SK-N-SH (cell line): ENCODE measurements around the gene NAT9. TPM values are rescaled to one million over a fixed set of nuclear protein-coding genes. Genes with fewer than 3 reads are reported as not detected.

Experiments used
- CTCF ChIA-PET: fragments of 300-600, 350-600 bp; formaldehyde crosslinking; extraction: SDS; loops from one replicate; lab custom pipeline; 2021; lab: Yijun Ruan, JAX
- POLR2A ChIA-PET: fragments of 350-600 bp; sonication (Branson Sonifier 250); formaldehyde crosslinking; extraction: SDS; loops from one replicate; lab custom pipeline; 2020; ENCODE audit warnings: antibody characterized with exemption, inconsistent platforms; lab: Yijun Ruan, JAX
- DNase-seq: peaks from one replicate; pipeline ENCODE4 v3.0.0; 2012
- H2AFZ ChIP-seq: fragments of 200-600 bp; sonication (generic); 2 replicates; pipeline ENCODE4 v1.8.1; 2016; ENCODE audit warnings: antibody characterized with exemption, mild to moderate bottlenecking, low read depth
- H3F3A ChIP-seq: fragments of 200-600 bp; sonication (generic); replicated peaks from 2 replicates; pipeline ENCODE3; 2016; ENCODE audit warnings: antibody characterized with exemption, mild to moderate bottlenecking; ENCODE audit not compliant: insufficient read depth
- H3K27ac ChIP-seq, 2 experiments: fragments of 200-500 bp in 1 of 2; fragments of 200-600 bp in 1 of 2; sonication (Bioruptor generic) in 1 of 2; sonication (generic), shearing (Covaris generic) in 1 of 2; 2 replicates each; pipeline versions ENCODE4 v1.5.1 to v1.6.1; 2014 to 2016; ENCODE audit warnings: low read depth in 2 of 2, inconsistent platforms in 1 of 2, low read length in 1 of 2, mild to moderate bottlenecking in 1 of 2, mixed read lengths in 1 of 2
- H3K27me3 ChIP-seq: fragments of 200-600 bp; sonication (generic), shearing (Covaris generic); 2 replicates; pipeline ENCODE4 v1.6.1; 2016; ENCODE audit warnings: mixed run types; ENCODE audit not compliant: insufficient read depth
- H3K36me3 ChIP-seq, 2 experiments: fragments of 200-500 bp in 1 of 2; fragments of 200-600 bp in 1 of 2; sonication (Bioruptor generic) in 1 of 2; sonication (generic) in 1 of 2; replicated peaks in 1 of 2; 2 replicates each; pipeline versions ENCODE3 to v1.5.1; 2014 to 2016; ENCODE audit warnings: low read length in 1 of 2, mild to moderate bottlenecking in 1 of 2; ENCODE audit not compliant: insufficient read depth in 2 of 2, control insufficient read depth in 1 of 2
- H3K4me1 ChIP-seq, 2 experiments: fragments of 200-500 bp in 1 of 2; fragments of 200-600 bp in 1 of 2; sonication (Bioruptor generic) in 1 of 2; sonication (generic), shearing (Covaris generic) in 1 of 2; 2 replicates each; pipeline versions ENCODE4 v1.5.1 to v1.6.1; 2014 to 2016; ENCODE audit warnings: low read depth in 1 of 2, low read length in 1 of 2, mixed run types in 1 of 2; ENCODE audit not compliant: insufficient read depth in 2 of 2, control insufficient read depth in 1 of 2
- H3K4me2 ChIP-seq: fragments of 200-600 bp; sonication (generic), shearing (Covaris generic); 2 replicates; pipeline ENCODE4 v1.6.1; 2017; ENCODE audit warnings: mixed run types
- H3K4me3 ChIP-seq, 2 experiments: fragments of 200-500 bp in 1 of 2; fragments of 200-600 bp in 1 of 2; sonication (Bioruptor generic) in 1 of 2; sonication (generic), shearing (Covaris generic) in 1 of 2; 2 replicates each; pipeline versions ENCODE4 v1.5.1 to v1.8.1; 2014 to 2016; ENCODE audit warnings: low read depth in 2 of 2, inconsistent platforms in 1 of 2, low read length in 1 of 2, mild to moderate bottlenecking in 1 of 2, mixed read lengths in 1 of 2, moderate library complexity in 1 of 2
- H3K79me2 ChIP-seq: fragments of 200-600 bp; sonication (generic); 2 replicates; pipeline ENCODE4 v1.8.1; 2017; ENCODE audit warnings: mild to moderate bottlenecking; ENCODE audit not compliant: insufficient read depth
- H3K9ac ChIP-seq: fragments of 200-600 bp; sonication (generic); 2 replicates; pipeline ENCODE4 v1.6.1; 2017; ENCODE audit warnings: mixed run types
- H3K9me2 ChIP-seq: fragments of 200-600 bp; sonication (generic); 2 replicates; pipeline ENCODE4 v1.6.1; 2017; ENCODE audit warnings: mixed run types
- H3K9me3 ChIP-seq: fragments of 200-600 bp; sonication (generic); 2 replicates; pipeline ENCODE4 v1.6.1; 2017; ENCODE audit warnings: mixed run types, mild to moderate bottlenecking, moderate library complexity
- H4K20me1 ChIP-seq: fragments of 200-600 bp; sonication (generic); 2 replicates; pipeline ENCODE4 v1.6.1; 2017; ENCODE audit warnings: mild to moderate bottlenecking, mixed run types; ENCODE audit not compliant: insufficient read depth
- CHD2 ChIP-seq: fragments of 150-350 bp; IDR thresholded peaks from 2 replicates; pipeline ENCODE4 v1.6.1; 2018; ENCODE audit warnings: low read length; ENCODE audit not compliant: partially characterized antibody
- EP300 ChIP-seq, 2 experiments: IDR thresholded peaks; 2 replicates each; pipeline versions ENCODE4 v1.4.0 to v1.6.1; 2012; ENCODE audit warnings: borderline replicate concordance in 1 of 2, low read depth in 1 of 2, low read length in 1 of 2
- EZH2phosphoT487 ChIP-seq: fragments of 200-600 bp; sonication (generic); IDR thresholded peaks from 2 replicates; pipeline ENCODE4 v1.6.1; 2017; ENCODE audit warnings: low read depth, mixed run types, mild to moderate bottlenecking, antibody characterized with exemption, moderate library complexity, borderline replicate concordance
- FOSL2 ChIP-seq: IDR thresholded peaks from 2 replicates; pipeline ENCODE4 v1.4.0; 2012; ENCODE audit warnings: low read depth, mild to moderate bottlenecking, moderate library complexity, borderline replicate concordance
- GATA2 ChIP-seq: sonication (generic); formaldehyde crosslinking; IDR thresholded peaks from 2 replicates; pipeline ENCODE4 v1.5.0; 2020; ENCODE audit warnings: mild to moderate bottlenecking, missing genetic modification reagents
- JUND ChIP-seq: IDR thresholded peaks from 2 replicates; pipeline ENCODE4 v1.4.0; 2012
- POLR2AphosphoS5 ChIP-seq: IDR thresholded peaks from 2 replicates; pipeline ENCODE4 v1.6.1; 2012; ENCODE audit warnings: low read depth, low read length
- TCF12 ChIP-seq: IDR thresholded peaks from 2 replicates; pipeline ENCODE4 v1.4.0; 2012
- WGBS: methylation state at CpG from one replicate; pipeline ENCODE4 v1.1.6; 2017; ENCODE audit warnings: low lambda C conversion rate; 5-methylcytosine and 5-hydroxymethylcytosine counted together
- polyA plus RNA-seq, 3 experiments: library from polyadenylated mRNA; depleted of rRNA; stranded (reverse); fragments of >200 nt; gene quantifications; 2 replicates each; pipeline ENCODE4 v1.2.3, GENCODE V29; 2012
- TF ChIP-seq, protein P1 (sequence below): fragments of 150-350 bp; IDR thresholded peaks from 2 replicates; pipeline ENCODE4 v1.6.1; 2016; ENCODE audit warnings: mild to moderate bottlenecking, low read depth, low read length
- TF ChIP-seq, protein P2 (sequence below): IDR thresholded peaks from 2 replicates; pipeline ENCODE4 v1.4.0; 2012; ENCODE audit warnings: low read depth, borderline replicate concordance

The NAT9 gene
- polyA plus RNA-seq, 1 of the 3 experiments (the other 2 are of a cell fraction), result 117 TPM

DNA sequence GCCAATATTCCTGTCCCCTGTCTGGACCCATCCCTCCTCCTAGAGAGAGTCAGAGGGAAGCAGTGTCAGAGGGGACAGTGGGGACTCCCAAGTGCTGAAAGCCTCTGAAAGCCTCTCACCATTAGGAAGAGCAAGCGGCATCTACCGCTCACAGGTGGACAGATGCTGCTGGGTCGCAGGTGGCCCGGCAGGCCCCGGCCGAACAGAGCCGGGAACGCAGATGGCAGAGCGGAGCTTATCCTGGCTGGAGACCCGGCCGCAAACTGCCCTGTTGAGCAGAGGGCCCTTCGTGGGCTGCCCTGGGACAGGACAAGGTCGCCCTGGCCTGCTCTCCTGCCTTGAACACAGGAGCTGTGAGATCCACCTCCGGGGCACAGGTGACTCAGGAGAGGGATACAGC is 23.0 kb upstream of the NAT9 start:
- TF ChIP-seq, protein P1, sequence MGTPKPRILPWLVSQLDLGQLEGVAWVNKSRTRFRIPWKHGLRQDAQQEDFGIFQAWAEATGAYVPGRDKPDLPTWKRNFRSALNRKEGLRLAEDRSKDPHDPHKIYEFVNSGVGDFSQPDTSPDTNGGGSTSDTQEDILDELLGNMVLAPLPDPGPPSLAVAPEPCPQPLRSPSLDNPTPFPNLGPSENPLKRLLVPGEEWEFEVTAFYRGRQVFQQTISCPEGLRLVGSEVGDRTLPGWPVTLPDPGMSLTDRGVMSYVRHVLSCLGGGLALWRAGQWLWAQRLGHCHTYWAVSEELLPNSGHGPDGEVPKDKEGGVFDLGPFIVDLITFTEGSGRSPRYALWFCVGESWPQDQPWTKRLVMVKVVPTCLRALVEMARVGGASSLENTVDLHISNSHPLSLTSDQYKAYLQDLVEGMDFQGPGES, result no peak
- TF ChIP-seq, protein P2, sequence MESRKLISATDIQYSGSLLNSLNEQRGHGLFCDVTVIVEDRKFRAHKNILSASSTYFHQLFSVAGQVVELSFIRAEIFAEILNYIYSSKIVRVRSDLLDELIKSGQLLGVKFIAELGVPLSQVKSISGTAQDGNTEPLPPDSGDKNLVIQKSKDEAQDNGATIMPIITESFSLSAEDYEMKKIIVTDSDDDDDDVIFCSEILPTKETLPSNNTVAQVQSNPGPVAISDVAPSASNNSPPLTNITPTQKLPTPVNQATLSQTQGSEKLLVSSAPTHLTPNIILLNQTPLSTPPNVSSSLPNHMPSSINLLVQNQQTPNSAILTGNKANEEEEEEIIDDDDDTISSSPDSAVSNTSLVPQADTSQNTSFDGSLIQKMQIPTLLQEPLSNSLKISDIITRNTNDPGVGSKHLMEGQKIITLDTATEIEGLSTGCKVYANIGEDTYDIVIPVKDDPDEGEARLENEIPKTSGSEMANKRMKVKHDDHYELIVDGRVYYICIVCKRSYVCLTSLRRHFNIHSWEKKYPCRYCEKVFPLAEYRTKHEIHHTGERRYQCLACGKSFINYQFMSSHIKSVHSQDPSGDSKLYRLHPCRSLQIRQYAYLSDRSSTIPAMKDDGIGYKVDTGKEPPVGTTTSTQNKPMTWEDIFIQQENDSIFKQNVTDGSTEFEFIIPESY, result no peak
- TF ChIP-seq POLR2AphosphoS5, result no peak
- DNase-seq, result no peak
- H4K20me1 ChIP-seq, result no peaks in the 10 kb centered on the region
- no peaks in the 10 kb centered on the region for H3K9me2 ChIP-seq
- 98% methylated on average over 11 of the region's 14 CpGs for WGBS
- H3K4me1 ChIP-seq, result peaks cover 23 to 36% of the 10 kb centered on the region in 2 experiments
- CTCF ChIA-PET, result interaction anchor here (0.9 to 98.1 kb wide), 7 partner anchors 7 to 63 kb away, joined by 3 to 3869 read pairs (median 453); partner anchors contain the start of genes FDXR, GRIN2C and NHERF1
- H2AFZ ChIP-seq, result no peak overlapping the region
- peak overlapping the region; percentile 56 to 82 for H3K27ac ChIP-seq
- H3F3A ChIP-seq, result peaks cover 24% of the 10 kb centered on the region
- H3K36me3 ChIP-seq, result peaks cover 5 to 64% of the 10 kb centered on the region in 2 experiments
- peak overlapping the region; percentile 36; the same call in 1 of the 2 replicates for H3K9ac ChIP-seq
- no peak overlapping the region for H3K4me3 ChIP-seq
- POLR2A ChIA-PET, result interaction anchor here (0.9 kb wide), 1 partner anchor 9 kb away, joined by 3 read pairs; no protein-coding TSS in a partner anchor
- peak overlapping the region; percentile 75; the same call in 1 of the 2 replicates for H3K4me2 ChIP-seq
- no peaks in the 10 kb centered on the region for H3K79me2 ChIP-seq
- H3K9me3 ChIP-seq, result no peaks in the 10 kb centered on the region
- no peaks in the 10 kb centered on the region for H3K27me3 ChIP-seq

- Histone ChIP-seq H4K20me1 (no peaks in the 10 kb centered on the region), H3K4me2 (peak overlapping the region; percentile 75), H3K36me3 (peaks cover 12 to 71% of the 10 kb centered on the region in 2 experiments), H3K9me2 (no peaks in the 10 kb centered on the region), H3K4me3 (no peak overlapping the region; a peak in 1 of 4 replicates), H3K79me2 (no peaks in the 10 kb centered on the region), H3K27ac (peak overlapping the region; percentile 56 to 82), H2AFZ (no peak overlapping the region), H3K27me3 (no peaks in the 10 kb centered on the region), H3F3A (peaks cover 24% of the 10 kb centered on the region)
- ChIA-PET POLR2A (interaction anchor here (0.9 kb wide), 1 partner anchor 9 kb away, joined by 3 read pairs; no protein-coding TSS in a partner anchor), CTCF (interaction anchor here (0.7 to 98.1 kb wide), 10 partner anchors 7 to 93 kb away, joined by 3 to 3869 read pairs (median 5); partner anchors contain the start of genes FDXR, GRIN2C and NHERF1)
- WGBS, result 31% methylated on average over 8 of the region's 8 CpGs
- 0 out of 4 replicates have a peak, but pooled peaks of 1 of the 2 experiments have one; percentile 13 for TF ChIP-seq EP300 (IDR thresholded peaks at IDR 0.05; ENCODE audit: borderline replicate concordance in 1 of 2, low read depth in 1 of 2, low read length in 1 of 2)
- peak; percentile 82 for TF ChIP-seq TCF12
- peak; percentile 84 for TF ChIP-seq FOSL2
- peak; percentile 64 for TF ChIP-seq JUND
- TF ChIP-seq EZH2phosphoT487, result no peak
- TF ChIP-seq GATA2, result no peak
- TF ChIP-seq CHD2, result no peak
- TF ChIP-seq, all 33 proteins: peak for 4
- H3K9me3 ChIP-seq, result no peaks in the 10 kb centered on the region
- peak overlapping the region; percentile 32; the same call in 1 of the 2 replicates for H3K9ac ChIP-seq
- H3K4me1 ChIP-seq, result peaks cover 23 to 29% of the 10 kb centered on the region in 2 experiments
- no peak for DNase-seq
Measured at GRCh38 chr17:74798239-74798707, 22.1 kb upstream of the NAT9 start.
